K562 (cell line): ENCODE data around the gene TESK1. TPM values are rescaled to one million over a fixed set of nuclear protein-coding genes. Genes with fewer than 3 reads are reported as not detected.

Source experiments
- ADNP ChIP-seq: fragments of 200-800 bp; sonication (Bioruptor generic); IDR thresholded peaks from 2 replicates; pipeline ENCODE4 v1.6.1; 2016; ENCODE audit warnings: missing genetic modification characterization, missing compliant biosample characterization
- CHD4 ChIP-seq: fragments of 200-600 bp; sonication (generic); IDR thresholded peaks from 3 replicates; pipeline ENCODE4 v1.6.1; 2012; ENCODE audit warnings: low read depth, mild to moderate bottlenecking, mixed read lengths, low read length, inconsistent platforms; ENCODE audit not compliant: insufficient read depth, insufficient replicate concordance, poor library complexity, severe bottlenecking
- GTF2F1 ChIP-seq: IDR thresholded peaks from 2 replicates; pipeline ENCODE4 v1.6.1; 2011; ENCODE audit warnings: low read depth, low read length, improper control_type of control experiment
- KAT2B ChIP-seq: IDR thresholded peaks from one replicate; pipeline ENCODE4 v1.6.1; 2012; ENCODE audit warnings: low read depth, mild to moderate bottlenecking, control low read depth, inconsistent platforms, low read length, moderate library complexity
- KLF13 ChIP-seq: fragments of 450-650 bp; IDR thresholded peaks from 2 replicates; pipeline ENCODE4 v1.6.1; 2016; ENCODE audit warnings: missing genetic modification characterization, low read depth, mild to moderate bottlenecking, missing compliant biosample characterization, moderate library complexity, borderline replicate concordance
- PCBP2 ChIP-seq: fragments of 200-400 bp; formaldehyde crosslinking; IDR thresholded peaks from 2 replicates; pipeline ENCODE4 v1.6.1; 2018; ENCODE audit warnings: low read length, low read depth, mild to moderate bottlenecking, moderate library complexity; ENCODE audit not compliant: poor library complexity, severe bottlenecking
- POLR2A ChIP-seq: fragments of 450-650 bp; conservative IDR thresholded peaks from 2 replicates; pipeline ENCODE4 v1.6.1; 2016
- PURB ChIP-seq: sonication (generic); formaldehyde crosslinking; IDR thresholded peaks from 2 replicates; pipeline ENCODE4 v1.9.0; 2021; ENCODE audit warnings: low read depth, mild to moderate bottlenecking, missing genetic modification reagents
- RBM14 ChIP-seq: fragments of 200-400 bp; formaldehyde crosslinking; IDR thresholded peaks from 2 replicates; pipeline ENCODE4 v1.6.1; 2018; ENCODE audit warnings: low read depth, mild to moderate bottlenecking, low read length, moderate library complexity, borderline replicate concordance; ENCODE audit not compliant: insufficient read depth
- SIX5 ChIP-seq, 2 experiments: IDR thresholded peaks; 2 replicates each; pipeline ENCODE4 v1.6.1; 2011; ENCODE audit warnings: low read length in 2 of 2, borderline replicate concordance in 1 of 2, low read depth in 1 of 2, mild to moderate bottlenecking in 1 of 2, moderate library complexity in 1 of 2; ENCODE audit not compliant: insufficient read depth in 1 of 2
- SMARCB1 ChIP-seq: IDR thresholded peaks from 2 replicates; pipeline ENCODE4 v1.6.1; 2011; ENCODE audit warnings: improper control_type of control experiment, low read depth; ENCODE audit not compliant: insufficient read length
- SP2 ChIP-seq: IDR thresholded peaks from 2 replicates; pipeline ENCODE4 v1.6.1; 2011; ENCODE audit warnings: mild to moderate bottlenecking, low read depth, low read length, moderate library complexity; ENCODE audit not compliant: poor library complexity, severe bottlenecking; ENCODE audit errors: extremely low read depth
- ZNF695 ChIP-seq: fragments of 450-650 bp; formaldehyde crosslinking; IDR thresholded peaks from 2 replicates; pipeline ENCODE4 v1.4.0; 2020; ENCODE audit warnings: mild to moderate bottlenecking, moderate library complexity
- ZSCAN29 ChIP-seq: fragments of 450-650 bp; IDR thresholded peaks from 2 replicates; pipeline ENCODE4 v1.6.1; 2017
- polyA plus RNA-seq, 8 experiments: library from polyadenylated mRNA; depleted of rRNA in 4 of 8; stranded (reverse) in 5 of 8; unstranded in 3 of 8; fragments of >200 nt; fragmentation: Nextera tagmentation in 2 of 8; fragmentation: Illumina TruSeq in 1 of 8; extraction: Ambion mirVana in 2 of 8; extraction: Trizol in 1 of 8; gene quantifications; 2 replicates each; pipeline versions ENCODE4 v1.2.1 to v1.2.3, GENCODE V29; 2011 to 2014; ENCODE audit warnings: inconsistent platforms in 1 of 8, missing spikeins in 1 of 8
- total RNA-seq, 7 experiments: library from RNA; depleted of rRNA in 6 of 7; stranded (reverse); fragments of >200 nt in 6 of 7; fragmentation: Illumina TruSeq in 2 of 7; extraction: Trizol in 2 of 7; gene quantifications; 2 replicates each; pipeline versions ENCODE4 v1.2.1 to v1.2.3, GENCODE V29; 2011 to 2021; ENCODE audit warnings: low replicate concordance in 1 of 7
- TF ChIP-seq, protein P1 (sequence below): fragments of 450-650 bp; formaldehyde crosslinking; conservative IDR thresholded peaks from 2 replicates; pipeline ENCODE4 v1.4.0; 2022; ENCODE audit warnings: mild to moderate bottlenecking, missing genetic modification characterization
- TF ChIP-seq, protein P2 (sequence below): fragments of 250-450 bp; sonication (Bioruptor Pico); IDR thresholded peaks from 2 replicates; pipeline ENCODE4 v1.4.0; 2020; ENCODE audit warnings: borderline replicate concordance
- TF ChIP-seq, protein P3 (sequence below): fragments of 250-450 bp; sonication (Bioruptor Pico); IDR thresholded peaks from 2 replicates; pipeline ENCODE4 v1.8.0; 2022; ENCODE audit warnings: inconsistent platforms
- TF ChIP-seq, protein P4 (sequence below): fragments of 150-350 bp; IDR thresholded peaks from 2 replicates; pipeline ENCODE4 v1.6.1; 2014; ENCODE audit warnings: low read depth, mild to moderate bottlenecking, low read length, borderline replicate concordance

Gene TESK1
- total and polyA plus RNA-seq, 9 of the 15 experiments (the other 6 are each of a cell fraction or from before 2014, with no cell fraction given): 0.07 to 10.4 (median 4.1) TPM

DNA sequence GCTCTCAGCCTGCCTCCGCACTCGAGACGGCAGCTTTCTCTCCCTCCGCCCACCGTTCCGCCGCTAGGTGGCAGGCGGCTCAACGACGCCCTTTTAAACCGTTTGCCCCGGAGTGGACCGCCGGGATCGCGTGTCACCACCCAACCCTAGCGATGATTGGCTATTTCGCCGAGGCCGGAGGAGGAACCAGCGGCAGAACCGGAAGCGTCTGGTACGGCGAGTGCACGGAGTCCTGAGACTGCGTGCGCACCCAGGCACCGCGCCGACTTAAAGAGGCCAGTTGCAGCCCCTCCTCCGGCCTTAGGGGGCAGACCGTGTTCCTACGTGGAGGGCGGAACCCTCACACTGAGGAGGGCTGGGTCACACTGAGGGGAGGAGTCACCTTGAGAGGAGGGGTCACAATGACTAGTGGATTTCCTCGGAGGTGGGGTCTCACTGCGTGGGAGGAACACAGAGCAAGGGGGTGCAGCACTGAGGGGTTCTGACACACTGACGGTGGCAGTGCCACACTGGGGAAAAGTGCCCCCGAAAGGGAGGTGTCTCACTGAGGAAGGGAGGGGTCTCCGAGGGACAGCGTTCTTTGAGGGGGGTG, 980 bp upstream of the TESK1 start (continued):
- TF ChIP-seq, protein P1, sequence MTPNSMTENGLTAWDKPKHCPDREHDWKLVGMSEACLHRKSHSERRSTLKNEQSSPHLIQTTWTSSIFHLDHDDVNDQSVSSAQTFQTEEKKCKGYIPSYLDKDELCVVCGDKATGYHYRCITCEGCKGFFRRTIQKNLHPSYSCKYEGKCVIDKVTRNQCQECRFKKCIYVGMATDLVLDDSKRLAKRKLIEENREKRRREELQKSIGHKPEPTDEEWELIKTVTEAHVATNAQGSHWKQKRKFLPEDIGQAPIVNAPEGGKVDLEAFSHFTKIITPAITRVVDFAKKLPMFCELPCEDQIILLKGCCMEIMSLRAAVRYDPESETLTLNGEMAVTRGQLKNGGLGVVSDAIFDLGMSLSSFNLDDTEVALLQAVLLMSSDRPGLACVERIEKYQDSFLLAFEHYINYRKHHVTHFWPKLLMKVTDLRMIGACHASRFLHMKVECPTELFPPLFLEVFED: 0 out of 2 replicates have a peak, but pooled peaks have one; percentile 20
- TF ChIP-seq KLF13 (tag) (no peak), RBM14 (no peak), ZNF695 (CRISPR knock-in tag) (no peak), ZSCAN29 (no peak), POLR2A (peak; percentile 71; the same call in 1 of the 2 replicates), SMARCB1 (no peak), KAT2B (no peak), SIX5 (IDR thresholded peaks at IDR 0.05; ENCODE audit: borderline replicate concordance in 1 of 2, insufficient read depth in 1 of 2, low read depth in 1 of 2, low read length in 2 of 2) (no peak), PURB (CRISPR knock-in tag) (no peak), SP2 (no peak), CHD4 (no peak), GTF2F1 (no peak), ADNP (tag) (no peak), PCBP2 (no peak)
- TF ChIP-seq, protein P2, sequence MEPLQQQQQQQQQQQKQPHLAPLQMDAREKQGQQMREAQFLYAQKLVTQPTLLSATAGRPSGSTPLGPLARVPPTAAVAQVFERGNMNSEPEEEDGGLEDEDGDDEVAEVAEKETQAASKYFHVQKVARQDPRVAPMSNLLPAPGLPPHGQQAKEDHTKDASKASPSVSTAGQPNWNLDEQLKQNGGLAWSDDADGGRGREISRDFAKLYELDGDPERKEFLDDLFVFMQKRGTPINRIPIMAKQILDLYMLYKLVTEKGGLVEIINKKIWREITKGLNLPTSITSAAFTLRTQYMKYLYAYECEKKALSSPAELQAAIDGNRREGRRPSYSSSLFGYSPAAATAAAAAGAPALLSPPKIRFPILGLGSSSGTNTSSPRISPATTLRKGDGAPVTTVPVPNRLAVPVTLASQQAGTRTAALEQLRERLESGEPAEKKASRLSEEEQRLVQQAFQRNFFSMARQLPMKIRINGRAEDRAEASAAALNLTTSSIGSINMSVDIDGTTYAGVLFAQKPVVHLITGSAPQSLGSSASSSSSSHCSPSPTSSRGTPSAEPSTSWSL (CRISPR knock-in tag): no peak
- TF ChIP-seq, protein P3, sequence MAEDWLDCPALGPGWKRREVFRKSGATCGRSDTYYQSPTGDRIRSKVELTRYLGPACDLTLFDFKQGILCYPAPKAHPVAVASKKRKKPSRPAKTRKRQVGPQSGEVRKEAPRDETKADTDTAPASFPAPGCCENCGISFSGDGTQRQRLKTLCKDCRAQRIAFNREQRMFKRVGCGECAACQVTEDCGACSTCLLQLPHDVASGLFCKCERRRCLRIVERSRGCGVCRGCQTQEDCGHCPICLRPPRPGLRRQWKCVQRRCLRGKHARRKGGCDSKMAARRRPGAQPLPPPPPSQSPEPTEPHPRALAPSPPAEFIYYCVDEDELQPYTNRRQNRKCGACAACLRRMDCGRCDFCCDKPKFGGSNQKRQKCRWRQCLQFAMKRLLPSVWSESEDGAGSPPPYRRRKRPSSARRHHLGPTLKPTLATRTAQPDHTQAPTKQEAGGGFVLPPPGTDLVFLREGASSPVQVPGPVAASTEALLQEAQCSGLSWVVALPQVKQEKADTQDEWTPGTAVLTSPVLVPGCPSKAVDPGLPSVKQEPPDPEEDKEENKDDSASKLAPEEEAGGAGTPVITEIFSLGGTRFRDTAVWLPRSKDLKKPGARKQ (CRISPR knock-in tag): no peak
- TF ChIP-seq, protein P4, sequence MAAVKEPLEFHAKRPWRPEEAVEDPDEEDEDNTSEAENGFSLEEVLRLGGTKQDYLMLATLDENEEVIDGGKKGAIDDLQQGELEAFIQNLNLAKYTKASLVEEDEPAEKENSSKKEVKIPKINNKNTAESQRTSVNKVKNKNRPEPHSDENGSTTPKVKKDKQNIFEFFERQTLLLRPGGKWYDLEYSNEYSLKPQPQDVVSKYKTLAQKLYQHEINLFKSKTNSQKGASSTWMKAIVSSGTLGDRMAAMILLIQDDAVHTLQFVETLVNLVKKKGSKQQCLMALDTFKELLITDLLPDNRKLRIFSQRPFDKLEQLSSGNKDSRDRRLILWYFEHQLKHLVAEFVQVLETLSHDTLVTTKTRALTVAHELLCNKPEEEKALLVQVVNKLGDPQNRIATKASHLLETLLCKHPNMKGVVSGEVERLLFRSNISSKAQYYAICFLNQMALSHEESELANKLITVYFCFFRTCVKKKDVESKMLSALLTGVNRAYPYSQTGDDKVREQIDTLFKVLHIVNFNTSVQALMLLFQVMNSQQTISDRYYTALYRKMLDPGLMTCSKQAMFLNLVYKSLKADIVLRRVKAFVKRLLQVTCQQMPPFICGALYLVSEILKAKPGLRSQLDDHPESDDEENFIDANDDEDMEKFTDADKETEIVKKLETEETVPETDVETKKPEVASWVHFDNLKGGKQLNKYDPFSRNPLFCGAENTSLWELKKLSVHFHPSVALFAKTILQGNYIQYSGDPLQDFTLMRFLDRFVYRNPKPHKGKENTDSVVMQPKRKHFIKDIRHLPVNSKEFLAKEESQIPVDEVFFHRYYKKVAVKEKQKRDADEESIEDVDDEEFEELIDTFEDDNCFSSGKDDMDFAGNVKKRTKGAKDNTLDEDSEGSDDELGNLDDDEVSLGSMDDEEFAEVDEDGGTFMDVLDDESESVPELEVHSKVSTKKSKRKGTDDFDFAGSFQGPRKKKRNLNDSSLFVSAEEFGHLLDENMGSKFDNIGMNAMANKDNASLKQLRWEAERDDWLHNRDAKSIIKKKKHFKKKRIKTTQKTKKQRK: no peak
